ENCODE data around the gene PALLD. TPM values are rescaled to one million over a fixed set of nuclear protein-coding genes. Genes with fewer than 3 reads are reported as not detected.

The PALLD gene
- total RNA-seq, 4 donors from 2014 or later, result 93.3 to 214 (median 174) TPM

DNA sequence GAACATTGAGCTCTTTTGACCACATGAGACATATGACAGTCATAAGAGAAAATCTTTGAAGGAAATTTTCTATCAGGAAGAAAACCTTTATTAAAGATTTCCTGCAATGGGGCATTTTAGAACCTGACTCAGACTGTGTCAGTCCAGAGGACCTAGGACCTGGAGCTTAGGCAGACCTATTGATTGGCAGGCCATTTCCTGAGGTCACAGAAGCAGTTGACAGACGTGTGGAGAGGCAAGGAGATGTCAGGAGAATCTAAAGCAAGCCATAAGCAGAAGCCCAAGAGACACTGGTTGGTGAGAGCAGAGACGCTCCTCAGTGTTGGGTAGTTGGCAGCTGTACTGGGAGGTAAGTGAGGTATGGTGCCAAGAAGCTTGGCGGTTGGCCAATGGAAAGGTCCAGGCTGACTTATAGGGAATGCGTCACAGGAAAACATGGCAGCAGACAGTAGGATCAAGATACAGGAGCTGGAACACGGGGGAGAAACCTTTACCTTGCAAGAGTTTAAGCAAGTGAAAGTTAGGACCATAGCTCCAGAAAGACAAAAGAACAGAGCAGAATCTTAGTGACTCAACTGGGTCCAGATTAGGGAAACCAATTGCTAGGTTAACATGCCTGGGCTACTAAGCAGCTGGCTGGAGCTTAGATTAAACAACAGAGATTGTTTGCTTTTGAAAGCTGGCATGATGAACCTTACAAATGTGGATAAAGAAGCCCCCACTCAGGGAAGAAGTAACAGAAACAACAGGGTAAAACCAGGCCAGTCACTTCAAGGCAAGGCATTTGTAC lies 18.6 kb downstream of the PALLD start:
- no peak for DNase-seq (ENCODE audit: low spot score in 2 of 2)
- Histone ChIP-seq H3K27me3 (no peaks in the 10 kb centered on the region), H3K9me3 (no peaks in the 10 kb centered on the region), H3K27ac (no peak overlapping the region), H3K36me3 (no peaks in the 10 kb centered on the region), H3K4me3 (no peak overlapping the region), H3K4me1 (peaks cover 0 to 4% (median 0%) of the 10 kb centered on the region in 4 donors)
- TF ChIP-seq POLR2A (IDR thresholded peaks at IDR 0.05), result no peak
- WGBS, 2 donors, result 85 to 90% methylated on average over 5 of the region's 5 CpGs

DNA sequence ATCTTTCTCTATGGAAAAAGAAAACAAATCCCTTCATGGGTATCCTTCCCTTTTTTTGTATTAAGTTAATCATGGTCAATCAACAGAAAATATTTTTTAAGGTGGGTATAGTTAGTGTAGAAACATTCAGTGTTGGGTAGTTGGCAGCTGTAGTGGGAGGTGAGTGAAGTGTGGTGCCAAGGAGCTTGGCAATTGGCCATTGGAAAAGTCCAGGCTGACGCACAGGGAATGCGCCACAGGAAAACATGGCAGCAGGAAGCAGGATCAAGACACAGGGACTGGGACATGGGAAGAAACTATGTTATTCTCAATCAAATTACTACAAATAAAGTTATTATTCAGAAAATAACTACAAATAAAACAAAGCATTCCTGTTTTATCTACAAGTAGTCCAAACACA lies 20.0 kb downstream of the PALLD start:
- 73 to 85% methylated on average over 2 of the region's 2 CpGs for WGBS, 2 donors
- H3K27me3 ChIP-seq, result no peaks in the 10 kb centered on the region
- H3K4me3 ChIP-seq, result no peak overlapping the region
- H3K27ac ChIP-seq, result no peak overlapping the region
- H3K36me3 ChIP-seq, result no peaks in the 10 kb centered on the region
- TF ChIP-seq, protein P1, sequence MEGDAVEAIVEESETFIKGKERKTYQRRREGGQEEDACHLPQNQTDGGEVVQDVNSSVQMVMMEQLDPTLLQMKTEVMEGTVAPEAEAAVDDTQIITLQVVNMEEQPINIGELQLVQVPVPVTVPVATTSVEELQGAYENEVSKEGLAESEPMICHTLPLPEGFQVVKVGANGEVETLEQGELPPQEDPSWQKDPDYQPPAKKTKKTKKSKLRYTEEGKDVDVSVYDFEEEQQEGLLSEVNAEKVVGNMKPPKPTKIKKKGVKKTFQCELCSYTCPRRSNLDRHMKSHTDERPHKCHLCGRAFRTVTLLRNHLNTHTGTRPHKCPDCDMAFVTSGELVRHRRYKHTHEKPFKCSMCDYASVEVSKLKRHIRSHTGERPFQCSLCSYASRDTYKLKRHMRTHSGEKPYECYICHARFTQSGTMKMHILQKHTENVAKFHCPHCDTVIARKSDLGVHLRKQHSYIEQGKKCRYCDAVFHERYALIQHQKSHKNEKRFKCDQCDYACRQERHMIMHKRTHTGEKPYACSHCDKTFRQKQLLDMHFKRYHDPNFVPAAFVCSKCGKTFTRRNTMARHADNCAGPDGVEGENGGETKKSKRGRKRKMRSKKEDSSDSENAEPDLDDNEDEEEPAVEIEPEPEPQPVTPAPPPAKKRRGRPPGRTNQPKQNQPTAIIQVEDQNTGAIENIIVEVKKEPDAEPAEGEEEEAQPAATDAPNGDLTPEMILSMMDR (IDR thresholded peaks at IDR 0.05), result no peak
- TF ChIP-seq POLR2A (IDR thresholded peaks at IDR 0.05), result no peak
- no peak for TF ChIP-seq EP300 (IDR thresholded peaks at IDR 0.05)
- no peak for DNase-seq (ENCODE audit: low spot score in 2 of 2)
- peaks cover 0 to 7% (median 0%) of the 10 kb centered on the region in 4 donors for H3K4me1 ChIP-seq
- no peaks in the 10 kb centered on the region for H3K9me3 ChIP-seq

DNA sequence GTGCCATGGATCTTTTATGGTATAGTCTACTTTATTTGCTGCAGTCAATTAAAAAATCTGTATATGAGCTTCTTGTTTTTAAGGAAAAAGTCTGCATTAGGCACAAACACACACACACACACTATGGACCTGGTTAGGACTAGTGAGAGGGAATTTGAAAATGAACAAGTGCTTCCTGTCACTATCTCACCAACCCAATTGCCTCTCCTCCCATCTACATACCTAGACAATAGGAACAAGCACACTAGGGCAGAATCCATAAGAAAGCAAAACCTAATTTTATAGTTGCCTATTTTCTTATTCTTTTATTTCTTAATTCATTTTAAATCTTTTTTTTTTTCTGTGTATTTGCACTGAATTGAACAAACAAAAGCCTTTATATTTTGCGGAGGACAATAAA lies 22.7 kb downstream of the PALLD start:
- WGBS, 2 donors, result 96% methylated on average over 1 of the region's 1 CpG
- Histone ChIP-seq H3K9me3 (no peaks in the 10 kb centered on the region), H3K27me3 (no peaks in the 10 kb centered on the region), H3K4me3 (no peak overlapping the region), H3K36me3 (no peaks in the 10 kb centered on the region), H3K4me1 (peaks cover 0 to 3% (median 0%) of the 10 kb centered on the region in 4 donors), H3K27ac (no peak overlapping the region)
- DNase-seq (ENCODE audit: low spot score in 2 of 2), result no peak
- TF ChIP-seq EP300 (IDR thresholded peaks at IDR 0.05) (no peak), POLR2A (IDR thresholded peaks at IDR 0.05) (no peak)
- TF ChIP-seq, protein P1 (IDR thresholded peaks at IDR 0.05), result no peak

DNA sequence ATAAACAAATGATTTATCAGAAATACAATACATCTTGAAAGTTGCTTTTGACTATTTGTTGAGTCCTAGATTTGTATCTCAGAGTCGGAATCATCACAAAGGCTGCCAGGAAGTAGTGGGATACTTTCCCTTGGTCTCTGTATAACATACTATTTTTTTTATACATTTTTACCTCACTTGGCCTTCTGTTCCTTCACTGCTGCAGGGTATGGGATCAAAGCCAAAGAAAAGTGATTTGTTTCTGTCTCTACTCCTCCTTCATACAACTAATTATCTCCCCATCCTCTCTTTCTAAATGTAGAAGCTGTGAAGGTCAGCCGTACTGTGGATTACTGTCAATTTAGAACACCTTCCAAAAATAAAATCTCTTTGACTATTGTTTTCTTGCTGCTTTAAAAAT lies 24.9 kb downstream of the PALLD start:
- Histone ChIP-seq H3K4me1 (peaks cover 0 to 3% (median 0%) of the 10 kb centered on the region in 4 donors), H3K9me3 (no peaks in the 10 kb centered on the region), H3K4me3 (no peak overlapping the region), H3K36me3 (no peaks in the 10 kb centered on the region), H3K27me3 (no peaks in the 10 kb centered on the region), H3K27ac (no peak overlapping the region)
- DNase-seq (ENCODE audit: low spot score in 2 of 2), result no peak
- TF ChIP-seq, protein P1 (IDR thresholded peaks at IDR 0.05), result no peak
- no peak for TF ChIP-seq EP300 (IDR thresholded peaks at IDR 0.05)
- WGBS, 2 donors, result 46 to 48% methylated on average over 2 of the region's 2 CpGs

DNA sequence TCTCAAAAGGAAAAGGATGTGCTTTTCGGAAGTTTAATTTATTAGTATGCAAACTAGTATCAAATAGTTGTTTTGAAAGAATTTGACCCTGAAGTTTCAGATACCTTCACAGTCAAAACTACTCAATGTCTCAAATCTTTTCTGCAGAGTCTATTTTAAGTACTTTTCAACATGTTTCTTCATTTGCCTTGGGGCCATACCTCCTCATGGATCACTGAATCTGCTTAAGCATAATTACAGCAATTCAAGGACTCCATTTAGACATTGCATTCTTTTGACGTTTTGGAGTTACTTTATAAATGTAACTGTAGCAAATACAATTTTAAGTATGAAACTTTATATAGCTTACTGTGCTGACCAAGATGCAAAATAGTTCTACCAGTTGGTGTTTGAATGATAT lies 25.5 kb downstream of the PALLD start:
- no peaks in the 10 kb centered on the region for H3K27me3 ChIP-seq
- no peak overlapping the region for H3K4me3 ChIP-seq
- no peaks in the 10 kb centered on the region for H3K9me3 ChIP-seq
- peaks cover 0 to 3% (median 0%) of the 10 kb centered on the region in 4 donors for H3K4me1 ChIP-seq
- 52 to 55% methylated on average over 2 of the region's 2 CpGs for WGBS, 2 donors
- no peak for DNase-seq (ENCODE audit: low spot score in 2 of 2)
- no peak overlapping the region for H3K27ac ChIP-seq
- TF ChIP-seq, protein P1 (IDR thresholded peaks at IDR 0.05), result no peak
- TF ChIP-seq EP300 (IDR thresholded peaks at IDR 0.05), result no peak
- TF ChIP-seq POLR2A (IDR thresholded peaks at IDR 0.05), result no peak
- no peaks in the 10 kb centered on the region for H3K36me3 ChIP-seq
